Endodermal cell (in vitro differentiated cells): ENCODE results near the gene SLC45A1. TPM values are rescaled to one million over a fixed set of nuclear protein-coding genes. Genes with fewer than 3 reads are reported as not detected.
A peak's percentile ranks its signal among the peaks of the same experiment; 100 is the strongest.

Source experiments
- DNase-seq: peaks from one replicate; pipeline ENCODE4 v3.0.0-alpha.2; 2017
- H3K27ac ChIP-seq: 2 replicates; pipeline ENCODE4 v1.5.1; 2013; ENCODE audit warnings: mild to moderate bottlenecking, low read depth, low read length, moderate library complexity
- H3K27me3 ChIP-seq: 2 replicates; pipeline ENCODE4 v1.6.1; 2013; ENCODE audit warnings: mild to moderate bottlenecking, low read length, moderate library complexity; ENCODE audit not compliant: insufficient read depth, control insufficient read depth, poor library complexity, severe bottlenecking
- H3K36me3 ChIP-seq: 2 replicates; pipeline ENCODE4 v1.7.0; 2013; ENCODE audit warnings: mild to moderate bottlenecking, low read length, moderate library complexity; ENCODE audit not compliant: control insufficient read depth, insufficient read depth
- H3K4me1 ChIP-seq: one replicate; pipeline ENCODE4 v1.7.0; 2013; ENCODE audit warnings: low read length; ENCODE audit not compliant: control insufficient read depth, insufficient read depth
- H3K4me3 ChIP-seq: 2 replicates; pipeline ENCODE4 v1.5.1; 2013; ENCODE audit warnings: mild to moderate bottlenecking, low read length, moderate library complexity
- H3K9ac ChIP-seq: 2 replicates; pipeline ENCODE4 v1.6.1; 2013; ENCODE audit warnings: mild to moderate bottlenecking, low read length, moderate library complexity; ENCODE audit not compliant: poor library complexity, severe bottlenecking; ENCODE audit errors: extremely low read depth
- H3K9me3 ChIP-seq: 2 replicates; pipeline ENCODE4 v1.6.1; 2013; ENCODE audit warnings: mild to moderate bottlenecking, low read length, moderate library complexity; ENCODE audit not compliant: control insufficient read depth
- H3K27ac Mint-ChIP-seq: 2 replicates; pipeline ENCODE4 v1.8.0; 2020; ENCODE audit warnings: mixed read lengths
- H3K27me3 Mint-ChIP-seq: 2 replicates; pipeline ENCODE4 v1.8.0; 2021; ENCODE audit warnings: mild to moderate bottlenecking, mixed read lengths; ENCODE audit not compliant: insufficient read depth
- H3K36me3 Mint-ChIP-seq: 2 replicates; pipeline ENCODE4 v1.8.0; 2020; ENCODE audit warnings: low read depth, mixed read lengths
- H3K4me1 Mint-ChIP-seq: 2 replicates; pipeline ENCODE4 v1.8.0; 2020; ENCODE audit warnings: mixed read lengths
- H3K4me3 Mint-ChIP-seq: 2 replicates; pipeline ENCODE4 v1.8.0; 2020; ENCODE audit warnings: mild to moderate bottlenecking, moderate library complexity, mixed read lengths
- H3K9me3 Mint-ChIP-seq: 2 replicates; pipeline ENCODE4 v1.8.0; 2020; ENCODE audit warnings: mild to moderate bottlenecking, mixed read lengths
- WGBS, 2 experiments: methylation state at CpG; one replicate each; pipeline versions ENCODE4 v1.1.5 to v1.1.7; 2013; ENCODE audit warnings: missing lambda C conversion rate in 2 of 2, mixed read lengths in 1 of 2; ENCODE audit not compliant: insufficient coverage in 1 of 2, insufficient read length in 1 of 2; 5-methylcytosine and 5-hydroxymethylcytosine counted together
- total RNA-seq, 2 donors: library from RNA; stranded (reverse); fragmentation: NEBNext Ultra II Directional in 1 of 2; extraction: Animal tissue kit (Norgen Biotek cat#: 25700) in 1 of 2; gene quantifications; 2 replicates in 1 of 2; 3 replicates in 1 of 2; pipeline ENCODE4 v1.2.1, GENCODE V29; 2021
- TF ChIP-seq, protein P1 (sequence below): fragments of 200-600 bp; sonication (generic); conservative IDR thresholded peaks from 2 replicates; pipeline ENCODE4 v1.5.0; 2021; ENCODE audit warnings: antibody characterized with exemption, mild to moderate bottlenecking

The SLC45A1 gene
- total RNA-seq, 2 donors from 2014 or later, result 0.42 TPM; not detected in 1

DNA sequence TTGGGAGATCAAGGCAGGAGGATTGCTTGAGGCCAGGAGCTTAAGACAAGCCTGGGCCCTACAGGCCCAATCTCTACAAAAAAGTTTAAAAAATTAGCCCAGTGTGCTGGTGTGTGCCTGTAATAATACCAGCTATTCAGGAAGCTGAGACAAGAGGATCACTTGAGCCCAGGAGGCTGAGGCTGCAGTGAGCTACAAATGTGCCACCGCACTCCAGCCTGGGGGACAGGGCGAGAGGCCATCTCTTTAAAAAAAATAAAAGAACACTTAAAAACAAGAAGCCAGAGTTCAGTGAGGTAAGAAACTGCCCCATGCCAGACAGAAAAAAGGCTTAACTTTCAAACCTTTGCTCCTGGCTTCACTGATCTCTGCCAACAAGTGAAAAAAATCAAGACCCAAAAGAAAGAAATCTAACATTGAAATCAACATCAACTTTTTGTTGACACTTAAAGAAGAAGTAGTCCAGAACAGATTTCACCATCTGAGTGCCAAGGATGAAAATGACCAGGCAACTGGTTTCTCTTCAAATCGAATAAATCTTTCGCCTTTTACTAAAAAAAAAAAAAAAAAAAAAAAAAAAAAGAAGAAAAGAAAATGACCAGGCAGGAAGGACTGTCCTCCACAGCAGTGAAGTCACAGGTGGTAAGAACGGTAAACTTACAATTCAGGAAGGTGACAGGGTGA is 51.2 kb downstream of the SLC45A1 start:
- Histone ChIP-seq H3K4me1 (peaks cover 3% of the 10 kb centered on the region), H3K9me3 (no peaks in the 10 kb centered on the region), H3K4me3 (no peak overlapping the region), H3K27me3 (no peaks in the 10 kb centered on the region), H3K9ac (no peak overlapping the region), H3K36me3 (peaks cover 58% of the 10 kb centered on the region), H3K27ac (no peak overlapping the region)
- peaks cover 32% of the 10 kb centered on the region for H3K36me3 Mint-ChIP-seq
- H3K27ac Mint-ChIP-seq, result no peak overlapping the region
- DNase-seq, result no peak
- peaks cover 41% of the 10 kb centered on the region for H3K4me1 Mint-ChIP-seq
- H3K9me3 Mint-ChIP-seq, result no peaks in the 10 kb centered on the region
- no peak overlapping the region for H3K4me3 Mint-ChIP-seq
- 96 to 100% methylated on average over 1 to 5 of the region's 5 CpGs for WGBS, 2 experiments
- TF ChIP-seq, protein P1, sequence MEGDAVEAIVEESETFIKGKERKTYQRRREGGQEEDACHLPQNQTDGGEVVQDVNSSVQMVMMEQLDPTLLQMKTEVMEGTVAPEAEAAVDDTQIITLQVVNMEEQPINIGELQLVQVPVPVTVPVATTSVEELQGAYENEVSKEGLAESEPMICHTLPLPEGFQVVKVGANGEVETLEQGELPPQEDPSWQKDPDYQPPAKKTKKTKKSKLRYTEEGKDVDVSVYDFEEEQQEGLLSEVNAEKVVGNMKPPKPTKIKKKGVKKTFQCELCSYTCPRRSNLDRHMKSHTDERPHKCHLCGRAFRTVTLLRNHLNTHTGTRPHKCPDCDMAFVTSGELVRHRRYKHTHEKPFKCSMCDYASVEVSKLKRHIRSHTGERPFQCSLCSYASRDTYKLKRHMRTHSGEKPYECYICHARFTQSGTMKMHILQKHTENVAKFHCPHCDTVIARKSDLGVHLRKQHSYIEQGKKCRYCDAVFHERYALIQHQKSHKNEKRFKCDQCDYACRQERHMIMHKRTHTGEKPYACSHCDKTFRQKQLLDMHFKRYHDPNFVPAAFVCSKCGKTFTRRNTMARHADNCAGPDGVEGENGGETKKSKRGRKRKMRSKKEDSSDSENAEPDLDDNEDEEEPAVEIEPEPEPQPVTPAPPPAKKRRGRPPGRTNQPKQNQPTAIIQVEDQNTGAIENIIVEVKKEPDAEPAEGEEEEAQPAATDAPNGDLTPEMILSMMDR, result no peak
- no peaks in the 10 kb centered on the region for H3K27me3 Mint-ChIP-seq

DNA sequence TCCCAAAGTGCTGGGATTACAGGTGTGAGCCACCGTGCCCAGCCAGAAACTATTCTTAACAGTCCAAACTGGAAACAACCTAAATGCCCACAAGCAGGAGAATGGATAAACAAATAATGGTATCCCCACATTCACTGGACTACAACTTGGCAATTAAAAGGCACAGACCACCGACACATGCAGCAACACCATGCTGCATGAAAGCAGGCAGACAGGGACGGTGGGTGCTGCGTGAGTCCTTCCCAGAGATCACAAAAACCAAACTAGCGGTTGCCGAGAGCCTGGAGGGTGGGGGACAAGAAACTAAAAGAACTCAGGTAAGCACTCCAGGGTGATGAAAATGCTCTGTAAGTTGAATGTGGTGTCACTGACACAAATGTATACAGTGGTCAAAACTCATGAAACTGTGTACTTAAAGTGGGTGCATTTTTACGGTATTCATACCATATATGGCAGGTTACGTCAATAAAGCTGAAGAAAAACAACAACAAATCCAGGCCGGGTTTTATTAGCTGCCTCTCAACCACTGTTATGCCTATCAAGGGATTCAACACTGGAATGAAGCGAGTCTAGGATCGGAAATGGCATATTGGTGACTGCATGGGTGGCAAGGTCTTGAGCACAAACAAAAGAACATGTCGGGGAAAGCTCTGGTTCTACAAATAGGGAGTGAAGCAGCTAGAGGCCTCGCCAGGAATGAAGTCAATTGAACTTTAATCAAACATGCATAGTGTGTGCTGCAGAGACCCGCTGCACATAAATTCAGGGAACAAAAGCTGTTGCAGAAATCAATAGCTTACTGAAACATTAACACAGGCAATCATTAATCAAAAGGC is 52.4 kb downstream of the SLC45A1 start:
- Mint-ChIP-seq H3K4me3 (no peak overlapping the region), H3K36me3 (peaks cover 26% of the 10 kb centered on the region), H3K27ac (peak overlapping the region; percentile 22), H3K27me3 (no peaks in the 10 kb centered on the region), H3K4me1 (peaks cover 50% of the 10 kb centered on the region), H3K9me3 (no peaks in the 10 kb centered on the region)
- peak; percentile 44 for DNase-seq
- no peaks in the 10 kb centered on the region for H3K27me3 ChIP-seq
- TF ChIP-seq, protein P1, result no peak
- peaks cover 48% of the 10 kb centered on the region for H3K36me3 ChIP-seq
- peak overlapping the region; percentile 64 for H3K27ac ChIP-seq
- H3K9me3 ChIP-seq, result no peaks in the 10 kb centered on the region
- H3K9ac ChIP-seq, result no peak overlapping the region
- peaks cover 6% of the 10 kb centered on the region for H3K4me1 ChIP-seq
- 85 to 91% methylated on average over 14 of the region's 14 CpGs for WGBS, 2 experiments
- no peak overlapping the region for H3K4me3 ChIP-seq

DNA sequence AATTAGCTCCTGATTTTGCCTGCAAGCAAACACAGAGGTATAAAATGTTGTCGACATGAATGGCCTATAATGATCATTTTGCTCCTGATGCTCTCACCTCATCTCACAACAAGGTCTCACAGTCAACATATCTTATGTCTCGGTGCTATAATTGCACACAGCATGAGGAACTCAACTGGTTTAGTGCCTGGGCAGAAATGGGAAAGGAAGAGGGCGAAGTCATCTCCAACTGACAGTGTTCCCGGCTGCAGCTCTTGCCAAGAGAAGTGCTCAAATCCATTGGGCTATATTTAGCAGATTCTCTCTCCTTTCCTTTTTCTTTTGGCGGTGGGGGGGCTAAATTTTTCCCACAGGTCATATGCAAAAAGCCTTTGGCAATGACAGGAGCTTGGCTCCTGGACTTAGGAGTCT is 53.0 kb downstream of the SLC45A1 start:
- Mint-ChIP-seq H3K27ac (no peak overlapping the region), H3K36me3 (peaks cover 19% of the 10 kb centered on the region), H3K9me3 (no peaks in the 10 kb centered on the region), H3K27me3 (no peaks in the 10 kb centered on the region), H3K4me1 (peaks cover 50% of the 10 kb centered on the region), H3K4me3 (no peak overlapping the region)
- Histone ChIP-seq H3K4me1 (peaks cover 6% of the 10 kb centered on the region), H3K9me3 (no peaks in the 10 kb centered on the region), H3K27ac (peak overlapping the region; percentile 64), H3K36me3 (peaks cover 42% of the 10 kb centered on the region), H3K9ac (no peak overlapping the region), H3K4me3 (no peak overlapping the region), H3K27me3 (no peaks in the 10 kb centered on the region)
- 80 to 97% methylated on average over 4 to 5 of the region's 5 CpGs for WGBS, 2 experiments
- DNase-seq, result no peak
- TF ChIP-seq, protein P1, result no peak
